HL-60 (cell line): ENCODE results near the gene SOD3.

Experiments used
- CTCF ChIP-seq: IDR thresholded peaks from one replicate; pipeline ENCODE4 v1.5.1; 2011; ENCODE audit warnings: low read length, control low read depth, inconsistent platforms; ENCODE audit not compliant: insufficient read depth
- GABPA ChIP-seq: IDR thresholded peaks from 2 replicates; pipeline ENCODE4 v1.6.1; 2012; ENCODE audit warnings: low read depth
- POLR2AphosphoS5 ChIP-seq: IDR thresholded peaks from 2 replicates; pipeline ENCODE4 v1.6.1; 2012; ENCODE audit warnings: low read depth
- REST ChIP-seq: IDR thresholded peaks from 2 replicates; pipeline ENCODE4 v1.6.1; 2012; ENCODE audit warnings: low read depth; ENCODE audit not compliant: insufficient replicate concordance
- SPI1 ChIP-seq: IDR thresholded peaks from 2 replicates; pipeline ENCODE4 v1.6.1; 2012; ENCODE audit warnings: low read depth, mild to moderate bottlenecking, borderline replicate concordance

GRCh38 chr4:24835696-24836095 lies 40.3 kb downstream of the SOD3 start:
- TF ChIP-seq CTCF: no peak
- no peak for TF ChIP-seq POLR2AphosphoS5
- no peak for TF ChIP-seq GABPA
- TF ChIP-seq REST: no peak
- no peak for TF ChIP-seq SPI1
